AG04449 (cell line): ENCODE measurements around the gene PGBD1.

Experiments used
- CTCF ChIA-PET: fragments of 350-600 bp; formaldehyde crosslinking; extraction: SDS; loops from one replicate; lab custom pipeline; 2021; ENCODE audit warnings: antibody characterized with exemption; lab: Yijun Ruan, JAX
- POLR2A ChIA-PET: fragments of 400-600, 350-600 bp; formaldehyde crosslinking; extraction: SDS; loops from one replicate; lab custom pipeline; 2020; ENCODE audit warnings: antibody characterized with exemption, inconsistent platforms; lab: Yijun Ruan, JAX
- DNase-seq: peaks from one replicate; pipeline ENCODE4 v3.0.0-alpha.2; 2010; ENCODE audit warnings: low read depth, low spot score
- H3K4me3 ChIP-seq: 2 replicates; pipeline ENCODE4 v1.5.1; 2011; ENCODE audit warnings: low read depth, mild to moderate bottlenecking, control low read depth, low read length
- TF ChIP-seq, protein P1 (sequence below): IDR thresholded peaks from one replicate; pipeline ENCODE4 v1.5.1; 2011; ENCODE audit warnings: mild to moderate bottlenecking, moderate library complexity, low read length, control low read depth, inconsistent platforms; ENCODE audit not compliant: insufficient read depth; ENCODE audit errors: missing control alignments

The PGBD1 gene

DNA sequence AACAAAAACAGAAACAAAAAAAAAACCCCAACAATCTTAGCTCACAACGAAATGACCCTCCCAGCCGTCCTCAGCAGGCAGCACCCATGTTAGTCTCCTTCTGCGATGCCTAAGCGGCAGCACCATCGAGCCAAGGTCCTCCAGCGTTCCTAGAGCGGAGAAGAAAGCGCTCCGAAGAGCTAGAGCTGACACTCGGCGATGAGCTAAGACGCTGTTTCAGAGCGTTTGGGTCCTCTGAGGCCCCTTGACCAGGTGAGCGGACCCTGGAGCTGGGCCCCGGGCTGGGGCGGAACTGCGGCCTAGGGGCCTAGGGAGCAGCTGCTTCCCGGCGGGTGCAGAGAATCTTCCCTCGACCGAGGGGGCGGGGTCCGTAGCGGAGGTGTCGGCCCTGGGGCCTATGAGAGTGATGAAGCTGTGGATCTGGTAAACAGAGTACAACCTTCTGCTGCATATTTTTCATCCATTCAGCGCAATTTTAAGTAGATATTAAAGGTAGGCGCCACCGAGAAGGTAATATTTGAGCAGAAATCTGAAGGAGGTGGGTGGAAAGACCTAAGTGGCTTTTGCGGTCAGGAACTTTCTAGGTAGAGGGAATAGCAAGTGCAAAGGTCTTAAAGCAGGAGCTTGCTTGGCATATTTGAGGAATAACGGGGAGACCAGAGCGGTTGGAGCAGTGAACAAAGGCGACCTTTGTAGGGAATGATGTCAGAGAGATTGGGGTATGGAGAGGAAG lies 14.2 kb upstream of the PGBD1 start, which contains the start of gene ZSCAN26:
Gene ZSCAN26 (plus strand): TSS at position 182 of the 733 bp plus-strand sequence. CDS start 4,777 bp downstream, outside the sequence.
- H3K4me3 ChIP-seq, result peak within 1 kb of the TSS; percentile 73
- ChIA-PET POLR2A (interaction anchor here (0.5 to 2.1 kb wide), 9 partner anchors 12 to 457 kb away, joined by 3 to 17 read pairs (median 3); partner anchors contain the start of genes PGBD1, ZKSCAN4, ZKSCAN8 and ZSCAN31), CTCF (interaction anchor here (0.7 to 2.0 kb wide), 6 partner anchors 11 to 114 kb away, joined by 3 to 11 read pairs (median 4); no protein-coding TSS in a partner anchor)
- TF ChIP-seq, protein P1, sequence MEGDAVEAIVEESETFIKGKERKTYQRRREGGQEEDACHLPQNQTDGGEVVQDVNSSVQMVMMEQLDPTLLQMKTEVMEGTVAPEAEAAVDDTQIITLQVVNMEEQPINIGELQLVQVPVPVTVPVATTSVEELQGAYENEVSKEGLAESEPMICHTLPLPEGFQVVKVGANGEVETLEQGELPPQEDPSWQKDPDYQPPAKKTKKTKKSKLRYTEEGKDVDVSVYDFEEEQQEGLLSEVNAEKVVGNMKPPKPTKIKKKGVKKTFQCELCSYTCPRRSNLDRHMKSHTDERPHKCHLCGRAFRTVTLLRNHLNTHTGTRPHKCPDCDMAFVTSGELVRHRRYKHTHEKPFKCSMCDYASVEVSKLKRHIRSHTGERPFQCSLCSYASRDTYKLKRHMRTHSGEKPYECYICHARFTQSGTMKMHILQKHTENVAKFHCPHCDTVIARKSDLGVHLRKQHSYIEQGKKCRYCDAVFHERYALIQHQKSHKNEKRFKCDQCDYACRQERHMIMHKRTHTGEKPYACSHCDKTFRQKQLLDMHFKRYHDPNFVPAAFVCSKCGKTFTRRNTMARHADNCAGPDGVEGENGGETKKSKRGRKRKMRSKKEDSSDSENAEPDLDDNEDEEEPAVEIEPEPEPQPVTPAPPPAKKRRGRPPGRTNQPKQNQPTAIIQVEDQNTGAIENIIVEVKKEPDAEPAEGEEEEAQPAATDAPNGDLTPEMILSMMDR, result no peak
- peak; percentile 46 for DNase-seq

DNA sequence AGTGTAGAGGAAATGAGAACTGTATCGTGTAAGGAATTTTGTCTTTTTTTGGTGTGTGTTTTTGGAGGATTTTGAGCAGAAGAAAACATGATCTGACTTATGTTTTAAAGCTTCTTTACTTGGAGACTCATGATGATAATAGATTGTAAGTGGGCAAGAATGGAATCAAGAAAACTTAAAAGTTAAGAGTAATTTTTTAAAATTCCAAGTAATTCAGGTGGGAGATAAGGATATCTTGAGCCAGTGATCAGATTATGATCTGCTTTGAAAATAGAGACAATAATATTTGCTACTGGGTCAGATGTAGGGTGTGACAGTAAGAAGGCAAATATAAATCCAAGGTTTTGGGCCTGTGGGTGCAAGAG lies 13.7 kb upstream of the PGBD1 start:
- CTCF ChIA-PET, result interaction anchor here (0.7 to 2.0 kb wide), 6 partner anchors 12 to 115 kb away, joined by 3 to 11 read pairs (median 4); no protein-coding TSS in a partner anchor
- POLR2A ChIA-PET, result interaction anchor here (0.5 to 2.1 kb wide), 7 partner anchors 13 to 458 kb away, joined by 3 to 17 read pairs (median 4); partner anchors contain the start of genes PGBD1, ZKSCAN4 and ZSCAN31
- DNase-seq, result no peak
- peak overlapping the region; percentile 73 for H3K4me3 ChIP-seq
- TF ChIP-seq, protein P1, result no peak

DNA sequence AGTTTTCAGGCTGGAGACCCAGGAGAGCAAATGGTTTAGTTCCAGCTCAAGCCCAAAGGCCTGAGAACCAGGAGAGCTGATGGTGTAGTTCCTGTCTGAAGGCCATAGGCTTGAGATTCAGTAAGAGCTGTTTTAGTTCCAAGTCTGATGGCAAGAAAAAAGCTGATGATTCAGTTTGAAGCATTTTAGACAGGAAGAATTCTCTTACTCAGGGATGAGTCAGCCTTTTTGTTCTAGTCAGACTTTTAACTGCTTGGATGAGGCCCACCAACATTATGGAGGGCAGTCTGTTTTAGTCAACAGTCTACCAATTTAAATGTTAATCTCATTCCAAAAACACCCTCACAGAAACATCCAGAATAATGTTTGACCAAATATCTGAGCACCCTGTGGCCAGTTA lies 11.9 kb upstream of the PGBD1 start:
- POLR2A ChIA-PET, result interaction anchor here (0.5 to 1.1 kb wide), 4 partner anchors 12 to 1091 kb away, joined by 3 to 6 read pairs (median 4); partner anchors contain the start of genes PGBD1 and ZKSCAN4
- TF ChIP-seq, protein P1, result no peak
- CTCF ChIA-PET, result no interaction called here
- H3K4me3 ChIP-seq, result no peak overlapping the region
- peak; percentile 69 for DNase-seq

DNA sequence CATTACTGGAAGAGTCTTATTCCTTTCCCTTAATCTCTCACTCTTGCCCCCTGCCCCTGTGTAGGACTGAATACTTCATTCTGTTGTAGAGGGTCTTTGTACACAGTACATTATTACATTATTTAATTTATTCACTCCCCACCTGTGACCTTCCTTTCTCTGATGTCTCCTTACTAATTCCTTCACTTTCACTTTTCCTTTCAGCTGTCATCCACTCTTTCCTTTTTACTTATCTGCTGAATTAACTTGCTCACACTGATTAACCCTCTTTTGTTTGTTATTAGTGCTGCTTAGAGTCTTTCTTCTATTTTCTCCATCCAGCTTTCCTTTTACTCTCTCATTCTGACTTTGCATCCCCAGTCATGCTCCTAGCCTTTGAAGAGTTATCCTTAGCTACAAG lies 6.5 kb upstream of the PGBD1 start:
- CTCF ChIA-PET, result interaction anchor here (1.6 kb wide), 1 partner anchor 81 kb away, joined by 3 read pairs; no protein-coding TSS in a partner anchor

DNA sequence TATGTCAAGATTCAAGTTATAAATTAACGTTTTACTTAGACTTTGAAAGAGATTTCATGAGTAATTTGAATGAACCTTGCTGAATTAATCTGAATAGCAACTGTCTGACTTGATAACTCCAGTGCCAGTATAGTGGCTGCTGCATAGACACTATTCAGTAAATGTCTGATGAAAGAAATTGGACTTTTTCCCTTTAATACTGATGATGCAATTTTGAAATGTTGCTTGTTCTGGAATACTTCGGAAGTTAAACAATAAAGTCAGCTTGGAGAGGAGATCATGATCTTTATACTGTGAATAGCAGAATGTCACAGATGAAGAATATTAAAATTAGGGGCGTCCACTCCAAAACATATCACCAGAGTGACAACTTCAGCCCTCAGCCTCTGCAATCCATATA lies 3.6 kb upstream of the PGBD1 start:
- DNase-seq, result no peak
- H3K4me3 ChIP-seq, result no peak overlapping the region
- CTCF ChIA-PET, result no interaction called here
- POLR2A ChIA-PET, result no interaction called here
- TF ChIP-seq, protein P1, result no peak

More for the DNA sequence above, 6.5 kb upstream of the PGBD1 start:
- no peak for DNase-seq
- POLR2A ChIA-PET, result no interaction called here
- no peak overlapping the region for H3K4me3 ChIP-seq
- TF ChIP-seq, protein P1, result no peak
